Measurements from ENCODE around the gene HTR7. TPM values are rescaled to one million over a fixed set of nuclear protein-coding genes. Genes with fewer than 3 reads are reported as not detected.

HTR7 gene
- total RNA-seq, 1 donor, result 9.8 TPM

GRCh38 chr10:90818736-90819135 is 39.1 kb downstream of the HTR7 start:
- Histone ChIP-seq H3K4me2 (ENCODE audit: insufficient read depth, low read length) (no peak overlapping the region), H3K4me1 (ENCODE audit: insufficient read depth, low read length) (peaks cover 4% of the 10 kb centered on the region), H3K36me3 (ENCODE audit: insufficient read depth, low read length) (no peaks in the 10 kb centered on the region), H3K4me3 (ENCODE audit: insufficient read depth, low read length) (no peak overlapping the region), H3K79me2 (ENCODE audit: insufficient read depth, low read length) (no peaks in the 10 kb centered on the region), H3K27ac (ENCODE audit: low read depth, low read length) (no peak overlapping the region), H3K27me3 (ENCODE audit: insufficient read depth, low read length) (no peaks in the 10 kb centered on the region), H2AFZ (ENCODE audit: low read length) (no peak overlapping the region), H3K9me3 (ENCODE audit: low read depth, low read length) (no peaks in the 10 kb centered on the region), H4K20me1 (ENCODE audit: insufficient read depth, low read length) (no peaks in the 10 kb centered on the region)
- no peak for TF ChIP-seq CTCF (IDR thresholded peaks at IDR 0.05; ENCODE audit: extremely low read depth, low read depth, low read length)
- DNase-seq (ENCODE audit: insufficient read length, low spot score, missing footprints), result no peak

- no peak for DNase-seq (ENCODE audit: insufficient read length, low spot score, missing footprints)
- no peaks in the 10 kb centered on the region for H3K79me2 ChIP-seq (ENCODE audit: insufficient read depth, low read length)
- H3K9me3 ChIP-seq (ENCODE audit: low read depth, low read length), result no peaks in the 10 kb centered on the region
- no peaks in the 10 kb centered on the region for H3K36me3 ChIP-seq (ENCODE audit: insufficient read depth, low read length)
- no peaks in the 10 kb centered on the region for H3K27me3 ChIP-seq (ENCODE audit: insufficient read depth, low read length)
- peak overlapping the region; percentile 17 for H2AFZ ChIP-seq (ENCODE audit: low read length)
- TF ChIP-seq CTCF (IDR thresholded peaks at IDR 0.05; ENCODE audit: extremely low read depth, low read depth, low read length), result no peak
- no peaks in the 10 kb centered on the region for H4K20me1 ChIP-seq (ENCODE audit: insufficient read depth, low read length)
- no peak overlapping the region for H3K4me2 ChIP-seq (ENCODE audit: insufficient read depth, low read length)
- peaks cover 4% of the 10 kb centered on the region for H3K4me1 ChIP-seq (ENCODE audit: insufficient read depth, low read length)
- no peak overlapping the region for H3K4me3 ChIP-seq (ENCODE audit: insufficient read depth, low read length)
- no peak overlapping the region for H3K27ac ChIP-seq (ENCODE audit: low read depth, low read length)
Measured at GRCh38 chr10:90817128-90817889, 40.5 kb downstream of the HTR7 start.

- DNase-seq (ENCODE audit: insufficient read length, low spot score, missing footprints), result no peak
Measured at GRCh38 chr10:90816466-90816865, 41.4 kb downstream of the HTR7 start.

More at GRCh38 chr10:90816466-90816865, 41.4 kb downstream of the HTR7 start:
- TF ChIP-seq CTCF (IDR thresholded peaks at IDR 0.05; ENCODE audit: extremely low read depth, low read depth, low read length), result no peak
- Histone ChIP-seq H3K4me1 (ENCODE audit: insufficient read depth, low read length) (peaks cover 4% of the 10 kb centered on the region), H3K9me3 (ENCODE audit: low read depth, low read length) (no peaks in the 10 kb centered on the region), H3K27me3 (ENCODE audit: insufficient read depth, low read length) (no peaks in the 10 kb centered on the region), H3K79me2 (ENCODE audit: insufficient read depth, low read length) (no peaks in the 10 kb centered on the region), H2AFZ (ENCODE audit: low read length) (no peak overlapping the region), H3K4me3 (ENCODE audit: insufficient read depth, low read length) (no peak overlapping the region), H4K20me1 (ENCODE audit: insufficient read depth, low read length) (no peaks in the 10 kb centered on the region), H3K36me3 (ENCODE audit: insufficient read depth, low read length) (no peaks in the 10 kb centered on the region), H3K4me2 (ENCODE audit: insufficient read depth, low read length) (no peak overlapping the region), H3K27ac (ENCODE audit: low read depth, low read length) (no peak overlapping the region)
